GM12872 (cell line): ENCODE results near the gene TASOR2.

Experiments
- TF ChIP-seq, protein P1 (sequence below): IDR thresholded peaks from 3 replicates; pipeline ENCODE4 v1.5.1; 2011; ENCODE audit warnings: low read depth, mild to moderate bottlenecking, low read length, moderate library complexity; ENCODE audit not compliant: insufficient read depth

TASOR2 gene

DNA sequence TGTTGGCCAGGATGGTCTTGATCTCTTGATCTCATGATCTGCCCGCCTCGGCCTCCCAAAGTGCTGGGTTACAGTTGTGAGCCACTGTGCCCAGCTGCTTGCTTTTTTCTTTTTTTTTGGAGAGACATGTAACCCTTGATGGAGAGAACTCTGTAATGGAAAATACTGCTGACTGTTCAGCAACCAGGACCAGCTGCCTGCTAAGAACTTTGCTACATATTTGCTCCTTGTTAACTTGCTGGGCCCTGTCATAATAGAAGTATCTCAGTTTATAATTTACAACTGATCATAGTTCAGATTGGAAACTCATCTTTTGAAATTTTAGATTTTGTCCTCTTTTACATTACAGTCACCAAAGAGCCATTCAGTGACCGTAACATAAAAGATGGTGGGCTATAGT, 34.9 kb downstream of the TASOR2 start:
- TF ChIP-seq, protein P1, sequence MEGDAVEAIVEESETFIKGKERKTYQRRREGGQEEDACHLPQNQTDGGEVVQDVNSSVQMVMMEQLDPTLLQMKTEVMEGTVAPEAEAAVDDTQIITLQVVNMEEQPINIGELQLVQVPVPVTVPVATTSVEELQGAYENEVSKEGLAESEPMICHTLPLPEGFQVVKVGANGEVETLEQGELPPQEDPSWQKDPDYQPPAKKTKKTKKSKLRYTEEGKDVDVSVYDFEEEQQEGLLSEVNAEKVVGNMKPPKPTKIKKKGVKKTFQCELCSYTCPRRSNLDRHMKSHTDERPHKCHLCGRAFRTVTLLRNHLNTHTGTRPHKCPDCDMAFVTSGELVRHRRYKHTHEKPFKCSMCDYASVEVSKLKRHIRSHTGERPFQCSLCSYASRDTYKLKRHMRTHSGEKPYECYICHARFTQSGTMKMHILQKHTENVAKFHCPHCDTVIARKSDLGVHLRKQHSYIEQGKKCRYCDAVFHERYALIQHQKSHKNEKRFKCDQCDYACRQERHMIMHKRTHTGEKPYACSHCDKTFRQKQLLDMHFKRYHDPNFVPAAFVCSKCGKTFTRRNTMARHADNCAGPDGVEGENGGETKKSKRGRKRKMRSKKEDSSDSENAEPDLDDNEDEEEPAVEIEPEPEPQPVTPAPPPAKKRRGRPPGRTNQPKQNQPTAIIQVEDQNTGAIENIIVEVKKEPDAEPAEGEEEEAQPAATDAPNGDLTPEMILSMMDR = no peak

- TF ChIP-seq, protein P1 = no peak
Measured at GRCh38 chr10:5720182-5720581, 35.5 kb downstream of the TASOR2 start.

DNA sequence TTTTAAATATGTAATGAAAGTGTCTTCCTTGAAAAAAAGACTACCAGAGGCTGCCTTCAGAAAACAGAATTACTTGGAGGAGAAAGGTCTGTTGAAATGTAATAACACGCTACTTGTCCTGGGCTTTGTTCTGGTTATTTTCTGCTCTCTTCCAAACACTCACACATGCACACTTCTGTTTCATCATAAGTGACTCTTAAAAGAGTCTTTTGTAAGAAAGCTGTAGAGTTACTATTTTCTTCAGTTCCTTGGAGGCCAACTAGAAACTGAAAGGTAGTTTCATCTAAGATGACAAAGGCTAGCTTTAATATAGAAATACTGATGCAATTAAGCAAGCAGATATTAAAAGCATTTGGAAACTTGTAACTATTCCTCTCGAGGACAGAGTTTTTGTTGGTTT, 39.1 kb downstream of the TASOR2 start:
- TF ChIP-seq, protein P1 = no peak

GRCh38 chr10:5730766-5731165, 46.1 kb downstream of the TASOR2 start:
- TF ChIP-seq, protein P1 = no peak

DNA sequence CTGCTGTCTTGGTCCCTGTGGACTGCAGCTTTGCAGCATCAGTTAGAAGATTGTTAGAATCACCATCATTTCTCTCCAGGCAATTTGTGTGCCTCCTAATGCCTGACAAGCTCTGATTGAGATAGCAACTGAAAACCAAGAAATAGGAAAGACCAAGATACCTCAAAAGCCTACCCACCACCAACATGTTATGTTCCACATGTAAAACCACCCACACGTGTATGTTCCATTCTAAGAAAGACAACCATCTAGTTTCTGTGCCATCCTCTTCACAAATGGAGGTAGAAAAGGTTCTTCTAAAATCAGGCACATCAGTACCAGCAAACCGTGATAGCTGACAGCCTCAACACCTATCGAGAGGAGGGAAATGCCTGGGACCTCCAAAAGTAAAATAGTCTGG, 46.9 kb downstream of the TASOR2 start:
- TF ChIP-seq, protein P1 = no peak

DNA sequence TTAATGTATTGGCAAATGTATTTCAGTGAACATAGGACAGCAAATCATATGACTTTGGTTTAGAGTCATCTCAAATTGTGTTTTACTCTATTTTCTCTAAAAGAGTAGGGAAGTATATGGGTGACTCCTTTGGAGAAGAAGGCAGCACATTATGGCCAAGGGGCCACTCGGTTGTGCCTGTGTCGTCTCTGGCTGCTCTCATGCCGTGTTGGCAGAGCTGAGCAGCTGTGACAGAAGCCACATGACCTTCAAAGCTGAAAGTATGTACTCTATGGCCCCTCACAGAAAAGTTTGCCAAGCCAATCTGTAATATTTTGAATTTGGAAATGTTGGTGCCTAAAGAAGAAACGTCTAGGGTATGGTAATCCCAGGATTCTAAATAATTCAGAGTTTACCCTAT, 47.5 kb downstream of the TASOR2 start:
- TF ChIP-seq, protein P1 = no peak
